GM21447 (cell line): ENCODE data around the gene GRHL3.

Experiments
- ATAC-seq: cut with Tn5 transposase; IDR thresholded peaks from one replicate; pipeline ENCODE4 v1.9.1; 2021; ENCODE audit not compliant: unreplicated experiment

Gene GRHL3

GRCh38 chr1:24340770-24341169, 21.6 kb downstream of the GRHL3 start:
- no peak for ATAC-seq

- no peak for ATAC-seq
Observed at GRCh38 chr1:24341260-24341659, 22.1 kb downstream of the GRHL3 start.

- ATAC-seq = no peak
Observed at GRCh38 chr1:24343412-24344089, 24.4 kb downstream of the GRHL3 start.

GRCh38 chr1:24344090-24344742, 25.1 kb downstream of the GRHL3 start:
- ATAC-seq = no peak

GRCh38 chr1:24345334-24345733, 26.2 kb downstream of the GRHL3 start:
- no peak for ATAC-seq

GRCh38 chr1:24347159-24347934, 28.2 kb downstream of the GRHL3 start:
- no peak for ATAC-seq

GRCh38 chr1:24348196-24348595, 29.0 kb downstream of the GRHL3 start:
- ATAC-seq = no peak

GRCh38 chr1:24349891-24350290, 30.7 kb downstream of the GRHL3 start:
- ATAC-seq = no peak

GRCh38 chr1:24351247-24351646, 32.1 kb downstream of the GRHL3 start:
- no peak for ATAC-seq

GRCh38 chr1:24351918-24352627, 32.9 kb downstream of the GRHL3 start:
- ATAC-seq = no peak

GRCh38 chr1:24353292-24353891, 34.2 kb downstream of the GRHL3 start:
- no peak for ATAC-seq

- no peak for ATAC-seq
Observed at GRCh38 chr1:24355466-24355865, 36.3 kb downstream of the GRHL3 start.

GRCh38 chr1:24357038-24357437, 37.9 kb downstream of the GRHL3 start:
- ATAC-seq = no peak

GRCh38 chr1:24360681-24361080, 41.5 kb downstream of the GRHL3 start:
- ATAC-seq = no peak

- ATAC-seq = no peak
Observed at GRCh38 chr1:24361811-24362210, 42.7 kb downstream of the GRHL3 start.

GRCh38 chr1:24362396-24362795, 43.2 kb downstream of the GRHL3 start:
- ATAC-seq = no peak

- ATAC-seq = no peak
Observed at GRCh38 chr1:24362982-24363614, 43.9 kb downstream of the GRHL3 start.

GRCh38 chr1:24363994-24364393, 44.8 kb downstream of the GRHL3 start:
- ATAC-seq = no peak

- ATAC-seq = no peak
Observed at GRCh38 chr1:24364605-24364974, 45.4 kb downstream of the GRHL3 start.

GRCh38 chr1:24364975-24365678, 46.0 kb downstream of the GRHL3 start:
- peak; percentile 65 for ATAC-seq
